ENCODE measurements around the gene ILRUN.

DNA sequence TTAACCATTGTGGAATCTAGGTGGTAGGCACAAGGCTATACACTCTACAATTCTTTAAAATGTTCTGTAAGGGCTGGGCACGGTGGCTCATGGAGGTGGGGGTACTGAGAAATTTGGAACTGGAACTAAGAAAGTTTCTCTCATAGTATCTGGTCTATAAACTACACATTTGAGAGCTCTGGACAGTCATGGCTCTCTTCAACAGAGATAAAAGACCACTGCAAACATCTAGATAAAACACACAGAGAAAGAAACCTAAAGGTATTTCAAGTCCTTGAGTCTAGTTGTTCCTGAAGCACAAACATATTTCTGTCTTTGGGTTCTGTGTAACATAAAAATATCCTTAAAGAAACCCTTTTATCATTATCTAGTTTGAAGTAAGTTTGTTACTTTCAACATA is 35.2 kb downstream of the ILRUN start:
- TF ChIP-seq, protein P1, sequence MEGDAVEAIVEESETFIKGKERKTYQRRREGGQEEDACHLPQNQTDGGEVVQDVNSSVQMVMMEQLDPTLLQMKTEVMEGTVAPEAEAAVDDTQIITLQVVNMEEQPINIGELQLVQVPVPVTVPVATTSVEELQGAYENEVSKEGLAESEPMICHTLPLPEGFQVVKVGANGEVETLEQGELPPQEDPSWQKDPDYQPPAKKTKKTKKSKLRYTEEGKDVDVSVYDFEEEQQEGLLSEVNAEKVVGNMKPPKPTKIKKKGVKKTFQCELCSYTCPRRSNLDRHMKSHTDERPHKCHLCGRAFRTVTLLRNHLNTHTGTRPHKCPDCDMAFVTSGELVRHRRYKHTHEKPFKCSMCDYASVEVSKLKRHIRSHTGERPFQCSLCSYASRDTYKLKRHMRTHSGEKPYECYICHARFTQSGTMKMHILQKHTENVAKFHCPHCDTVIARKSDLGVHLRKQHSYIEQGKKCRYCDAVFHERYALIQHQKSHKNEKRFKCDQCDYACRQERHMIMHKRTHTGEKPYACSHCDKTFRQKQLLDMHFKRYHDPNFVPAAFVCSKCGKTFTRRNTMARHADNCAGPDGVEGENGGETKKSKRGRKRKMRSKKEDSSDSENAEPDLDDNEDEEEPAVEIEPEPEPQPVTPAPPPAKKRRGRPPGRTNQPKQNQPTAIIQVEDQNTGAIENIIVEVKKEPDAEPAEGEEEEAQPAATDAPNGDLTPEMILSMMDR (IDR thresholded peaks at IDR 0.05), result no peak
- TF ChIP-seq POLR2A (IDR thresholded peaks at IDR 0.05), result no peak
